OCI-LY7 (cell line): ENCODE data around the gene OPCML.

Experiments used
- EZH2phosphoT487 ChIP-seq: fragments of 200-600 bp; sonication (generic); IDR thresholded peaks from 2 replicates; pipeline ENCODE4 v1.6.1; 2018; ENCODE audit warnings: low read depth, borderline replicate concordance, mild to moderate bottlenecking, mixed run types, antibody characterized with exemption, low read length, moderate library complexity, mixed read lengths
- TF ChIP-seq, protein P1 (sequence below): fragments of 200-600 bp; sonication (generic); conservative IDR thresholded peaks from 2 replicates; pipeline ENCODE4 v1.5.1; 2014; ENCODE audit warnings: mild to moderate bottlenecking, antibody characterized with exemption, low read length, moderate library complexity, mixed read lengths

DNA sequence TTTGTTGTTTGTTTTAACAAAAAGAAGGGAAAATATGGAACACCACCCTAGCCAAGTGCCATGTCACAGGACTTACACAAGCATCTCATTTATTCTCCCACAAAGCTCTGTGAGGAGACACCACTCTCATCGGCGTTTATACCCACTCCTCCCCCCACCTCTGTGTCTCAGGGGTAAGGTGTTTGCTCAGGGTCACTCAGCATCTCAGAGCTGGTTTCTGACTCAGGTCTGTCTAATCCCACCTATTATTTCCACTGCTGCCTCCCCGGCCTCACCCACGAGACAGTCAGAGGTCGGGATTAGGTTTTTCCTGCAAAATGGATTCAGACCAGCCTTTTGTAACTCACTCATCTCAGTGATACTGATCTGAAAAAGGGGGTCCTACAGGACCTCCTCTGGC lies 786.0 kb downstream of the OPCML start:
- TF ChIP-seq, protein P1, sequence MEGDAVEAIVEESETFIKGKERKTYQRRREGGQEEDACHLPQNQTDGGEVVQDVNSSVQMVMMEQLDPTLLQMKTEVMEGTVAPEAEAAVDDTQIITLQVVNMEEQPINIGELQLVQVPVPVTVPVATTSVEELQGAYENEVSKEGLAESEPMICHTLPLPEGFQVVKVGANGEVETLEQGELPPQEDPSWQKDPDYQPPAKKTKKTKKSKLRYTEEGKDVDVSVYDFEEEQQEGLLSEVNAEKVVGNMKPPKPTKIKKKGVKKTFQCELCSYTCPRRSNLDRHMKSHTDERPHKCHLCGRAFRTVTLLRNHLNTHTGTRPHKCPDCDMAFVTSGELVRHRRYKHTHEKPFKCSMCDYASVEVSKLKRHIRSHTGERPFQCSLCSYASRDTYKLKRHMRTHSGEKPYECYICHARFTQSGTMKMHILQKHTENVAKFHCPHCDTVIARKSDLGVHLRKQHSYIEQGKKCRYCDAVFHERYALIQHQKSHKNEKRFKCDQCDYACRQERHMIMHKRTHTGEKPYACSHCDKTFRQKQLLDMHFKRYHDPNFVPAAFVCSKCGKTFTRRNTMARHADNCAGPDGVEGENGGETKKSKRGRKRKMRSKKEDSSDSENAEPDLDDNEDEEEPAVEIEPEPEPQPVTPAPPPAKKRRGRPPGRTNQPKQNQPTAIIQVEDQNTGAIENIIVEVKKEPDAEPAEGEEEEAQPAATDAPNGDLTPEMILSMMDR = no peak
- no peak for TF ChIP-seq EZH2phosphoT487
